Liver (tissue), 9 donors: Measurements from ENCODE around the gene FAM171A1. TPM values are rescaled to one million over a fixed set of nuclear protein-coding genes. Genes with fewer than 3 reads are reported as not detected.

Experiments used
- DNase-seq: peaks from one replicate; pipeline ENCODE4 v3.0.0-alpha.2; 2017; ENCODE audit warnings: low spot score
- H3K27ac ChIP-seq, 2 donors: one replicate each; pipeline ENCODE4 v1.7.0; 2013; ENCODE audit warnings: inconsistent platforms in 2 of 2, low read length in 2 of 2, control low read depth in 1 of 2, low read depth in 1 of 2, mild to moderate bottlenecking in 1 of 2
- H3K27me3 ChIP-seq, 4 donors: one replicate each; pipeline versions ENCODE4 v1.6.1 to v1.7.0; 2013; ENCODE audit warnings: low read length in 3 of 4, inconsistent platforms in 1 of 4, mild to moderate bottlenecking in 1 of 4, moderate library complexity in 1 of 4; ENCODE audit not compliant: control insufficient read depth in 4 of 4, insufficient read depth in 4 of 4
- H3K36me3 ChIP-seq, 4 donors: one replicate each; pipeline versions ENCODE4 v1.6.1 to v1.7.0; 2013; ENCODE audit warnings: low read length in 3 of 4, mild to moderate bottlenecking in 3 of 4, low read depth in 1 of 4, moderate library complexity in 1 of 4; ENCODE audit not compliant: control insufficient read depth in 4 of 4, insufficient read depth in 3 of 4
- H3K4me1 ChIP-seq, 4 donors: one replicate each; pipeline versions ENCODE4 v1.6.1 to v1.7.0; 2013; ENCODE audit warnings: low read length in 3 of 4, mild to moderate bottlenecking in 3 of 4, moderate library complexity in 1 of 4; ENCODE audit not compliant: control insufficient read depth in 4 of 4, insufficient read depth in 4 of 4
- H3K4me3 ChIP-seq, 3 donors: one replicate each; pipeline versions ENCODE4 v1.6.1 to v1.7.0; 2013; ENCODE audit warnings: low read length in 3 of 3, control low read depth in 1 of 3, low read depth in 1 of 3, mild to moderate bottlenecking in 1 of 3
- H3K9ac ChIP-seq, 2 donors: one replicate each; pipeline ENCODE4 v1.7.0; 2013; ENCODE audit warnings: low read length in 2 of 2, mild to moderate bottlenecking in 2 of 2, moderate library complexity in 2 of 2, control low read depth in 1 of 2, low read depth in 1 of 2
- H3K9me3 ChIP-seq, 4 donors: one replicate each; pipeline versions ENCODE4 v1.6.1 to v1.7.0; 2013; ENCODE audit warnings: low read length in 3 of 4; ENCODE audit not compliant: control insufficient read depth in 4 of 4
- ATF3 ChIP-seq: IDR thresholded peaks from 2 replicates; pipeline ENCODE4 v1.6.1; 2016; ENCODE audit warnings: antibody characterized with exemption
- CTCF ChIP-seq: fragments of 150-350 bp; IDR thresholded peaks from 2 replicates; pipeline ENCODE4 v1.5.1; 2017; ENCODE audit warnings: improper control_type of control experiment, low read depth, low read length; ENCODE audit not compliant: missing input control
- EGR1 ChIP-seq, 2 donors: IDR thresholded peaks; 2 replicates each; pipeline ENCODE4 v1.6.1; 2016 to 2018; ENCODE audit warnings: antibody characterized with exemption in 2 of 2, low read depth in 2 of 2
- FOXA1 ChIP-seq: IDR thresholded peaks from 2 replicates; pipeline ENCODE4 v1.6.1; 2016; ENCODE audit warnings: antibody characterized with exemption
- FOXA2 ChIP-seq: IDR thresholded peaks from 2 replicates; pipeline ENCODE4 v1.6.1; 2016; ENCODE audit warnings: antibody characterized with exemption
- GABPA ChIP-seq, 2 donors: IDR thresholded peaks in 1 of 2; conservative IDR thresholded peaks in 1 of 2; 2 replicates each; pipeline ENCODE4 v1.6.1; 2016; ENCODE audit warnings: antibody characterized with exemption in 2 of 2, mild to moderate bottlenecking in 1 of 2, moderate library complexity in 1 of 2
- HNF4A ChIP-seq, 2 donors: conservative IDR thresholded peaks; 2 replicates each; pipeline ENCODE4 v1.6.1; 2016; ENCODE audit warnings: antibody characterized with exemption in 2 of 2, mild to moderate bottlenecking in 2 of 2
- JUND ChIP-seq, 2 donors: IDR thresholded peaks; 2 replicates each; pipeline ENCODE4 v1.6.1; 2016; ENCODE audit warnings: antibody characterized with exemption in 2 of 2
- MAX ChIP-seq: IDR thresholded peaks from 2 replicates; pipeline ENCODE4 v1.6.1; 2016; ENCODE audit warnings: antibody characterized with exemption
- NR2F2 ChIP-seq: IDR thresholded peaks from 2 replicates; pipeline ENCODE4 v1.6.1; 2016; ENCODE audit warnings: antibody characterized with exemption
- RAD21 ChIP-seq, 2 donors: IDR thresholded peaks; 2 replicates each; pipeline ENCODE4 v1.6.1; 2016; ENCODE audit warnings: antibody characterized with exemption in 2 of 2, mild to moderate bottlenecking in 2 of 2
- REST ChIP-seq: IDR thresholded peaks from 2 replicates; pipeline ENCODE4 v1.6.1; 2016; ENCODE audit warnings: antibody characterized with exemption, mild to moderate bottlenecking
- RXRA ChIP-seq, 2 donors: IDR thresholded peaks; 2 replicates each; pipeline ENCODE4 v1.6.1; 2017 to 2018; ENCODE audit warnings: antibody characterized with exemption in 2 of 2, mild to moderate bottlenecking in 1 of 2
- SP1 ChIP-seq: IDR thresholded peaks from 2 replicates; pipeline ENCODE4 v1.6.1; 2018; ENCODE audit warnings: antibody characterized with exemption, mild to moderate bottlenecking
- TAF1 ChIP-seq: conservative IDR thresholded peaks from 2 replicates; pipeline ENCODE4 v1.6.1; 2016; ENCODE audit warnings: antibody characterized with exemption, mild to moderate bottlenecking
- YY1 ChIP-seq: IDR thresholded peaks from 2 replicates; pipeline ENCODE4 v1.6.1; 2016; ENCODE audit warnings: antibody characterized with exemption, mild to moderate bottlenecking
- ZBTB33 ChIP-seq: IDR thresholded peaks from 2 replicates; pipeline ENCODE4 v1.6.1; 2016; ENCODE audit warnings: antibody characterized with exemption
- WGBS: extraction: QIAGEN DNeasy Blood & Tissue Kit; methylation state at CpG from one replicate; pipeline ENCODE4 v1.1.7; 2013; 5-methylcytosine and 5-hydroxymethylcytosine counted together
- polyA plus RNA-seq, 2 donors: library from polyadenylated mRNA; stranded (reverse) in 1 of 2; unstranded in 1 of 2; fragments of 200-250 nt in 1 of 2; fragments of >200 nt in 1 of 2; fragmentation: Nextera tagmentation in 1 of 2; extraction: Ambion mirVana in 1 of 2; gene quantifications; one replicate each; pipeline versions ENCODE4 v1.2.1 to v1.2.3, GENCODE V29; 2013 to 2015
- total RNA-seq, 2 donors: library from RNA; depleted of rRNA; stranded (reverse); fragments of >200 nt; gene quantifications; one replicate each; pipeline ENCODE4 v1.2.3, GENCODE V29; 2014
- donor health status: healthy.
- donor health status: healthy.
- donor health status: healthy.
- donor health status: healthy.
- donor health status: healthy.

Gene FAM171A1
- total and polyA plus RNA-seq, 4 donors = 2.5 to 10.2 (median 7.7) TPM

- H3K4me1 ChIP-seq = no peaks in the 10 kb centered on the region
- H3K9me3 ChIP-seq = no peaks in the 10 kb centered on the region
- no peak for DNase-seq
- no peak overlapping the region for H3K4me3 ChIP-seq
- H3K36me3 ChIP-seq = no peaks in the 10 kb centered on the region
- no peak overlapping the region for H3K9ac ChIP-seq
- H3K27ac ChIP-seq = no peak overlapping the region
- WGBS = 92% methylated on average over 11 of the region's 11 CpGs
- no peak for TF ChIP-seq NR2F2
- H3K27me3 ChIP-seq = no peaks in the 10 kb centered on the region
Observed at GRCh38 chr10:15183689-15184481, 187.2 kb downstream of the FAM171A1 start.

- H3K27me3 ChIP-seq = no peaks in the 10 kb centered on the region
- no peaks in the 10 kb centered on the region for H3K9me3 ChIP-seq
- no peak overlapping the region for H3K9ac ChIP-seq
- 88% methylated on average over 8 of the region's 8 CpGs for WGBS
- H3K27ac ChIP-seq = no peak overlapping the region
- no peaks in the 10 kb centered on the region for H3K36me3 ChIP-seq
- TF ChIP-seq MAX (no peak), RAD21 (IDR thresholded peaks at IDR 0.05) (no peak), NR2F2 (no peak), TAF1 (no peak), ATF3 (no peak), HNF4A (conservative IDR thresholded peaks at IDR 0.05) (no peak), FOXA1 (no peak), CTCF (no peak), REST (no peak), EGR1 (IDR thresholded peaks at IDR 0.05; ENCODE audit: low read depth in 2 of 2) (no peak), FOXA2 (no peak), JUND (IDR thresholded peaks at IDR 0.05) (no peak), RXRA (IDR thresholded peaks at IDR 0.05) (no peak), ZBTB33 (no peak), GABPA (IDR thresholded peaks at IDR 0.05 in 1 of 2, conservative IDR thresholded peaks at IDR 0.05 in 1 of 2) (no peak), YY1 (no peak), SP1 (no peak)
- DNase-seq = no peak
- peaks cover 0 to 1% (median 0%) of the 10 kb centered on the region in 4 donors for H3K4me1 ChIP-seq
- H3K4me3 ChIP-seq = no peak overlapping the region
Observed at GRCh38 chr10:15182540-15183207, 188.4 kb downstream of the FAM171A1 start.
